GM23248 (cell line): ENCODE data around the gene CCDC27.

ENCODE experiments used
- EZH2 ChIP-seq: fragments of 200-600 bp; sonication (generic); IDR thresholded peaks from 2 replicates; pipeline ENCODE4 v1.6.1; 2018; ENCODE audit warnings: antibody characterized with exemption, mild to moderate bottlenecking; ENCODE audit not compliant: insufficient read depth, poor library complexity, severe bottlenecking
- EZH2phosphoT487 ChIP-seq: fragments of 200-600 bp; sonication (generic); IDR thresholded peaks from 2 replicates; pipeline ENCODE4 v1.6.1; 2018; ENCODE audit warnings: antibody characterized with exemption, moderate library complexity, mild to moderate bottlenecking, low read depth; ENCODE audit not compliant: insufficient read depth

DNA sequence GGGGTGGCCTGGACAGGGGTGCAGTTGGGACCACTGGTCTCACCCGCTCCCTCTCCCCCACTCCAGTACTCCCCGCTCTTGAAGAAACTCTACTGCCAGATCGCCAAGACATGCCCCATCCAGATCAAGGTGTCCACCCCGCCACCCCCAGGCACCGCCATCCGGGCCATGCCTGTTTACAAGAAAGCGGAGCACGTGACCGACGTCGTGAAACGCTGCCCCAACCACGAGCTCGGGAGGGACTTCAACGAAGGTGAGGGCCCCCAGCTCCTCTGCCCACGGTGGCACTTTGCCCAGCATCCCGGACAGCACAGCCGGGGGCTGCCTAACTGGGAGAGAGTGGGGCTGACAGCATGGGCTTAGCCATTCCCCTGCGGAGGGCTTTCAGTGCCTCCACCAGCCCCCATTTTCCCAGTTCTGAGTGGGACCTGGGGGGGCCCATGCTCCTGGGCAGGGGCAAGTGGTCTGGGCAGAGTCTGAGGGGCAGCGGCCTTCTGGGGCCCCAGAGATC lies 30.2 kb upstream of the CCDC27 start:
- no peak for TF ChIP-seq EZH2phosphoT487
- no peak for TF ChIP-seq EZH2
